Sigmoid colon (tissue), 4 donors: ENCODE data around the gene EBLN1.

Experiments
- EP300 ChIP-seq, 4 donors: sonication (generic); formaldehyde crosslinking; IDR thresholded peaks; one replicate each; pipeline ENCODE4 v1.6.1; 2017; ENCODE audit warnings: antibody characterized with exemption in 4 of 4
- TF ChIP-seq, protein P1 (sequence below), 4 experiments: fragments of 450-650 bp in 3 of 4; fragments of 200-600 bp in 1 of 4; IDR thresholded peaks; one replicate each; pipeline ENCODE4 v1.5.1; 2016 to 2019; ENCODE audit warnings: antibody characterized with exemption in 4 of 4, mild to moderate bottlenecking in 3 of 4, moderate library complexity in 2 of 4

DNA sequence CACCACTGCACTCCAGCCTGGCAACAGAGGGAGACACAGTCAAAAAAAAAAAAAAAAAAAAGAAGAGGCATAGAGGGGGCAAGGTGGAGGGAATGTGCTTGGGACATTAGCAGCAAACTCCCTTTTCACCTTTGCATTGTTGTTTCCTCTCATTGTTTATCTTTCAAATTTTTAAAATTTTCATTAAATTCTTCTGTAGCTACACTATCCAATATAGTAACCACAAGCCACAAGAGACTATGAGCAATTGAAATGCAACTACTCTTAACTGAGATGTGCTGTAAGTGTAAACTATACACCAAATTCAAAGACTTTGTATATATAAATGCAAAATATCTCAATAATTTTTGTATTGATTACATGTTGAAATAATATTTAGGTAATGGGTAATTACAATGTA lies 43.4 kb downstream of the EBLN1 start:
- TF ChIP-seq, protein P1, sequence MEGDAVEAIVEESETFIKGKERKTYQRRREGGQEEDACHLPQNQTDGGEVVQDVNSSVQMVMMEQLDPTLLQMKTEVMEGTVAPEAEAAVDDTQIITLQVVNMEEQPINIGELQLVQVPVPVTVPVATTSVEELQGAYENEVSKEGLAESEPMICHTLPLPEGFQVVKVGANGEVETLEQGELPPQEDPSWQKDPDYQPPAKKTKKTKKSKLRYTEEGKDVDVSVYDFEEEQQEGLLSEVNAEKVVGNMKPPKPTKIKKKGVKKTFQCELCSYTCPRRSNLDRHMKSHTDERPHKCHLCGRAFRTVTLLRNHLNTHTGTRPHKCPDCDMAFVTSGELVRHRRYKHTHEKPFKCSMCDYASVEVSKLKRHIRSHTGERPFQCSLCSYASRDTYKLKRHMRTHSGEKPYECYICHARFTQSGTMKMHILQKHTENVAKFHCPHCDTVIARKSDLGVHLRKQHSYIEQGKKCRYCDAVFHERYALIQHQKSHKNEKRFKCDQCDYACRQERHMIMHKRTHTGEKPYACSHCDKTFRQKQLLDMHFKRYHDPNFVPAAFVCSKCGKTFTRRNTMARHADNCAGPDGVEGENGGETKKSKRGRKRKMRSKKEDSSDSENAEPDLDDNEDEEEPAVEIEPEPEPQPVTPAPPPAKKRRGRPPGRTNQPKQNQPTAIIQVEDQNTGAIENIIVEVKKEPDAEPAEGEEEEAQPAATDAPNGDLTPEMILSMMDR (IDR thresholded peaks at IDR 0.05): no peak
- TF ChIP-seq EP300 (IDR thresholded peaks at IDR 0.05): no peak
